A673 (cell line): Measurements from ENCODE around the gene PKM. TPM values are rescaled to one million over a fixed set of nuclear protein-coding genes. Genes with fewer than 3 reads are reported as not detected.

Experiments
- BruUV-seq: library from RNA; stranded (reverse); fragments of 400-500 nt; replicated peaks from 2 replicates; lab custom pipeline; 2021; lab: Mats Ljungman, UMichigan
- CTCF ChIA-PET: fragments of 300-600 bp; sonication (Branson Sonifier 250); formaldehyde crosslinking; loops from one replicate; lab custom pipeline; 2022; ENCODE audit warnings: antibody characterized with exemption; lab: Charles Lee
- POLR2A ChIA-PET: fragments of 300-600 bp; sonication (Branson Sonifier 250); formaldehyde crosslinking; loops from one replicate; lab custom pipeline; 2022; ENCODE audit warnings: antibody characterized with exemption; ENCODE audit not compliant: low non-redundant PET; lab: Charles Lee
- DNase-seq: peaks from one replicate; pipeline ENCODE4 v3.0.0-alpha.2; 2015; ENCODE audit warnings: low spot score
- H3K27ac ChIP-seq: fragments of 200-600 bp; sonication (generic); 2 replicates; pipeline ENCODE4 v1.5.1; 2016; ENCODE audit warnings: mixed run types, low read depth, mild to moderate bottlenecking, mixed read lengths, antibody characterized with exemption, low read length; ENCODE audit not compliant: poor library complexity, severe bottlenecking
- H3K27me3 ChIP-seq: fragments of 200-600 bp; sonication (generic); replicated peaks from 2 replicates; pipeline ENCODE4 v1.6.1; 2017; ENCODE audit warnings: mixed run types, low read depth, mild to moderate bottlenecking, mixed read lengths, antibody characterized with exemption, low read length; ENCODE audit not compliant: insufficient read depth, poor library complexity
- H3K36me3 ChIP-seq: fragments of 200-600 bp; sonication (generic); 2 replicates; pipeline ENCODE4 v1.6.1; 2016; ENCODE audit warnings: mixed run types, mild to moderate bottlenecking, mixed read lengths, antibody characterized with exemption, low read length; ENCODE audit not compliant: insufficient read depth, poor library complexity, severe bottlenecking
- H3K4me1 ChIP-seq: fragments of 200-600 bp; sonication (generic); 2 replicates; pipeline ENCODE4 v1.6.1; 2017; ENCODE audit warnings: mixed run types, mild to moderate bottlenecking, mixed read lengths, antibody characterized with exemption, low read length; ENCODE audit not compliant: insufficient read depth, poor library complexity, severe bottlenecking
- H3K4me3 ChIP-seq: fragments of 200-600 bp; sonication (generic); 2 replicates; pipeline ENCODE4 v1.5.1; 2016; ENCODE audit warnings: low read depth, mixed run types, mild to moderate bottlenecking, mixed read lengths, low read length; ENCODE audit not compliant: poor library complexity, severe bottlenecking
- H3K9me3 ChIP-seq: fragments of 200-600 bp; sonication (generic); 2 replicates; pipeline ENCODE4 v1.6.1; 2016; ENCODE audit warnings: mixed run types, low read depth, mild to moderate bottlenecking, mixed read lengths, antibody characterized with exemption, low read length; ENCODE audit not compliant: poor library complexity, severe bottlenecking
- EZH2 ChIP-seq: fragments of 200-600 bp; sonication (generic); IDR thresholded peaks from 2 replicates; pipeline ENCODE4 v1.6.1; 2017; ENCODE audit warnings: borderline replicate concordance, low read depth, mild to moderate bottlenecking, mixed read lengths, antibody characterized with exemption, low read length; ENCODE audit not compliant: poor library complexity, severe bottlenecking
- intact Hi-C: fragments of 100-400 bp; cut with micrococcal nuclease; formaldehyde crosslinking; loops from one replicate; pipeline ENCODE4 v1.10.0; 2022; ENCODE audit not compliant: unreplicated experiment
- total RNA-seq: library from RNA; stranded (reverse); gene quantifications from 2 replicates; pipeline ENCODE4 v1.2.3, GENCODE V29; 2021
- TF ChIP-seq, protein P1 (sequence below): fragments of 300-800, 200-600 bp; sonication (generic); conservative IDR thresholded peaks from 2 replicates; pipeline ENCODE4 v1.5.1; 2017; ENCODE audit warnings: low read depth, mild to moderate bottlenecking, antibody characterized with exemption, low read length, moderate library complexity, mixed read lengths

PKM gene
- total RNA-seq, 1 experiment from 2014 or later: 1,955 TPM

DNA sequence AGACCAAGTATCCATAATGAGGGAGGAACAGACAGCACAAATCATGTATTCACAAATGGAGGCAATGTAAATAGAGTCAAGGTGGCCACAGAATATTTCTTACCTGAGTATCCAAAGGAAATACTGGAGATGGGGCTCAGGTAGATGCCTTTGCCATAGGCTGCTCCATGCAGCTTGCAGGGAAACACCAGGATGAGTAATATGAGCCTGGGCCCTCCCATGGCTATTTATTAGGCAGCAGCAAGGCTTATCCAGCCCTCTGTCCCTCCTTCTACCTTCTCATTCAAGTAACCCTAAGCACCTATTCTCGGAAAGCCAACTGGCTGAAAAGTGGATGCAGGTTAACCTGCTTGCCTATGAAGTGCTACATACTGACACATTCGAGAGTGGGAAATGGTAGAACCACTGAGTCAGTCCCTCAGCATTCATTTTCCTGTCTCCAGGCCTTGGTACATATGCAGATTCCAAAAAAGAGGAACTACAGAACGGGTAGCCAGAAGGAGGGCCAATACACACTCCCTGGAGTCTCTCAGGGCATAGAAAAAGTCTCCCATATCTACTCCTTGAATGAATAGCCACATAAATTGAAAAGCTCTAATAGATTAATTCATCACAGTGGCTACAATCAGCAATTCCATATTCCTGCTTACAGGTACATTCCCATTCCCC, 18.3 kb upstream of the PKM start:
- no peaks in the 10 kb centered on the region for H3K27me3 ChIP-seq
- H3K36me3 ChIP-seq: peaks cover 71% of the 10 kb centered on the region
- ChIA-PET CTCF (no interaction called here), POLR2A (no interaction called here)
- no TSS peak for BruUV-seq
- TF ChIP-seq, protein P1, sequence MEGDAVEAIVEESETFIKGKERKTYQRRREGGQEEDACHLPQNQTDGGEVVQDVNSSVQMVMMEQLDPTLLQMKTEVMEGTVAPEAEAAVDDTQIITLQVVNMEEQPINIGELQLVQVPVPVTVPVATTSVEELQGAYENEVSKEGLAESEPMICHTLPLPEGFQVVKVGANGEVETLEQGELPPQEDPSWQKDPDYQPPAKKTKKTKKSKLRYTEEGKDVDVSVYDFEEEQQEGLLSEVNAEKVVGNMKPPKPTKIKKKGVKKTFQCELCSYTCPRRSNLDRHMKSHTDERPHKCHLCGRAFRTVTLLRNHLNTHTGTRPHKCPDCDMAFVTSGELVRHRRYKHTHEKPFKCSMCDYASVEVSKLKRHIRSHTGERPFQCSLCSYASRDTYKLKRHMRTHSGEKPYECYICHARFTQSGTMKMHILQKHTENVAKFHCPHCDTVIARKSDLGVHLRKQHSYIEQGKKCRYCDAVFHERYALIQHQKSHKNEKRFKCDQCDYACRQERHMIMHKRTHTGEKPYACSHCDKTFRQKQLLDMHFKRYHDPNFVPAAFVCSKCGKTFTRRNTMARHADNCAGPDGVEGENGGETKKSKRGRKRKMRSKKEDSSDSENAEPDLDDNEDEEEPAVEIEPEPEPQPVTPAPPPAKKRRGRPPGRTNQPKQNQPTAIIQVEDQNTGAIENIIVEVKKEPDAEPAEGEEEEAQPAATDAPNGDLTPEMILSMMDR: no peak
- TF ChIP-seq EZH2: no peak
- H3K9me3 ChIP-seq: no peaks in the 10 kb centered on the region
- H3K27ac ChIP-seq: no peak overlapping the region
- H3K4me3 ChIP-seq: no peak overlapping the region
- intact Hi-C loops: no loop called here
- no peak for DNase-seq
- no peaks in the 10 kb centered on the region for H3K4me1 ChIP-seq

DNA sequence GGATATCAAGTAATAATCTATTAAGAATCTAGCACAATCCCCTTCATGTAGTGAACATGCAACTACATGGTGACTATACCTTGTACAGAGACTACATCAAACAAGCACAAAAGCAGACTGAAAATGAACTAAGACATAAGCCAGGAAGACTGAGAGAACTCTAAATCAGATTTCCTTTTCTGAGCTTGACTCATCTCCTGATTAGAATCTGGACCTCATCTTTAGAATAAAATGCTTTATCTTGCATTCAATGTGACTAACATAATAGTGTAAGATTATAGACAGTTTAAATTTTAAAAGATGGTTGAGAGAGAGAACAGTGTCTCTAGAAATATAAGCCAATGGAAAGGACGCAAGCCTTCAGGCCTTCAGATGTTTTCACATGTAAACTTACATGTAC, 17.5 kb upstream of the PKM start:
- Histone ChIP-seq H3K4me3 (no peak overlapping the region), H3K27ac (no peak overlapping the region), H3K4me1 (no peaks in the 10 kb centered on the region), H3K9me3 (no peaks in the 10 kb centered on the region), H3K36me3 (peaks cover 65% of the 10 kb centered on the region), H3K27me3 (no peaks in the 10 kb centered on the region)
- no peak for TF ChIP-seq EZH2
- TF ChIP-seq, protein P1: no peak
- ChIA-PET POLR2A (no interaction called here), CTCF (no interaction called here)
- DNase-seq: no peak
- no TSS peak for BruUV-seq
- intact Hi-C loops: no loop called here

DNA sequence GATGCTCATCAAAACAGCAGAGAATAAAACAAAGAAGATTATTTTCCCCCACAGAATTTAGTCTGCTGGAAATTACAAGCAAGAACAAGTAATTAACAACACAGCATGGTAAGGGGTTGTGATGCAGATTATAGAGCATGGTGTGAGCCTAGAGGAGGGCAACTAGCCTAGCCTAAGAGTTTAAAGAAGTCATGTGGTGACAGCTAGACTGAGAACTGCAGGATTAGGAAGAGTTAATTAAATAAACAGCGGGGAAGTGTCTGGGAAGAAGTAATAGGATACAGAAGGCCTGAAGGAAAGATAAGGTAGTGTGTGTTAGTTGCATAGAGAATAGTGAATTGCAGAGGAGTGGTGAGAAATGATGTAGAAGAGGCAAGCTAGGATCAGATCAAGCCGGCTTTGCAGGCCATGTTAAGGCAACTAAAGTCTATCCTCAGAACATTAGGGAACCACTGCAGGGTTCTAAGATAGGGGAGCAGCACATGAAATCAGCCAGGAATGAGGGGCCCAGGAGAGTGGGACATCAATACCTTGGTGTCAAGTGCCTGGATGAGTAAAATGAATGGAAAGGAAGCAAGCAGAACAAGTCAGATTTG, 11.9 kb upstream of the PKM start:
- TF ChIP-seq, protein P1: no peak
- no peak for TF ChIP-seq EZH2
- no peaks in the 10 kb centered on the region for H3K9me3 ChIP-seq
- no peaks in the 10 kb centered on the region for H3K27me3 ChIP-seq
- intact Hi-C loops: no loop called here
- POLR2A ChIA-PET: no interaction called here
- peak; percentile 68 for DNase-seq
- peaks cover 4% of the 10 kb centered on the region for H3K4me1 ChIP-seq
- BruUV-seq: no TSS peak
- no peak overlapping the region for H3K27ac ChIP-seq
- H3K4me3 ChIP-seq: no peak overlapping the region
- CTCF ChIA-PET: no interaction called here
- peaks cover 28% of the 10 kb centered on the region for H3K36me3 ChIP-seq
